Measurements from ENCODE around the gene PDIK1L. TPM values are rescaled to one million over a fixed set of nuclear protein-coding genes. Genes with fewer than 3 reads are reported as not detected.

The PDIK1L gene
- total and polyA plus RNA-seq, 2 of the 8 experiments (the other 6 are each of a cell fraction or from before 2014, with no cell fraction given) = 0.95 to 4.5 TPM

GRCh38 chr1:26134466-26134865, 22.8 kb downstream of the PDIK1L start:
- Histone ChIP-seq H2BK20ac (ENCODE audit: low read length) (no peak overlapping the region), H3K18ac (ENCODE audit: extremely low read depth, low read length) (no peak overlapping the region), H4K91ac (replicated peaks; ENCODE audit: insufficient read length, low read length) (no peak overlapping the region), H3K23ac (ENCODE audit: insufficient read length) (no peak overlapping the region), H4K20me1 (replicated peaks in 1 of 2; ENCODE audit: control insufficient read depth in 1 of 2, insufficient read depth in 2 of 2, low read length in 2 of 2) (no peaks in the 10 kb centered on the region), H3K23me2 (ENCODE audit: low read depth, low read length) (no peaks in the 10 kb centered on the region), H2BK12ac (ENCODE audit: low read depth, low read length) (no peak overlapping the region), H3K79me1 (ENCODE audit: low read depth, low read length) (no peaks in the 10 kb centered on the region), H3K14ac (ENCODE audit: insufficient read length) (no peak overlapping the region), H3K27me3 (replicated peaks in 1 of 4; ENCODE audit: control insufficient read depth in 3 of 4, extremely low read depth in 1 of 4, insufficient read depth in 3 of 4, low read length in 3 of 4) (no peaks in the 10 kb centered on the region), H4K8ac (ENCODE audit: extremely low read depth, insufficient read depth, low read length) (no peak overlapping the region), H2AFZ (ENCODE audit: low read length) (no peak overlapping the region), H2BK120ac (replicated peaks; ENCODE audit: low read depth, low read length) (no peak overlapping the region), H2BK15ac (ENCODE audit: low read length) (no peak overlapping the region), H2BK5ac (ENCODE audit: low read depth, low read length) (no peak overlapping the region), H3K36me3 (ENCODE audit: control insufficient read depth in 2 of 4, insufficient read depth in 4 of 4, low read length in 3 of 4) (no peaks in the 10 kb centered on the region), H3K4me3 (ENCODE audit: extremely low read depth in 1 of 4, insufficient read depth in 2 of 4, low read depth in 3 of 4, low read length in 4 of 4) (no peak overlapping the region), H3K79me2 (ENCODE audit: control insufficient read depth in 1 of 2, insufficient read depth in 2 of 2, low read length in 2 of 2) (no peaks in the 10 kb centered on the region), H3K56ac (replicated peaks; ENCODE audit: insufficient read length, low read depth, low read length) (no peak overlapping the region), H3K4me2 (ENCODE audit: insufficient read depth in 1 of 2, low read depth in 2 of 2, low read length in 2 of 2) (no peak overlapping the region), H3K9me3 (ENCODE audit: insufficient read depth in 2 of 2, low read depth in 1 of 2, low read length in 1 of 2) (no peaks in the 10 kb centered on the region), H3K27ac (ENCODE audit: low read depth, low read length) (no peak overlapping the region), H3K4ac (replicated peaks; ENCODE audit: insufficient read length, low read depth, low read length) (no peak overlapping the region), H3K4me1 (replicated peaks in 1 of 4; ENCODE audit: control insufficient read depth in 3 of 4, insufficient read depth in 4 of 4, low read length in 3 of 4) (no peaks in the 10 kb centered on the region), H3K9ac (replicated peaks in 1 of 4; ENCODE audit: extremely low read depth in 1 of 4, low read depth in 3 of 4, low read length in 3 of 4) (no peak overlapping the region), H2AK5ac (ENCODE audit: low read depth, low read length) (no peak overlapping the region), H4K5ac (ENCODE audit: insufficient read length, low read depth, low read length) (no peak overlapping the region)
- FAIRE-seq = no peak
- 94% methylated on average over 3 of the region's 3 CpGs; no CpG with 5 or more reads in 1 of the 2 experiments for WGBS, 2 experiments (ENCODE audit: extremely low coverage in 1 of 2, insufficient coverage in 1 of 2, insufficient read length in 1 of 2, insufficient replicate concordance in 2 of 2, low coverage in 1 of 2, low lambda C conversion rate in 2 of 2, missing lambda C conversion rate in 1 of 2)
- TF ChIP-seq BRCA1 (IDR thresholded peaks at IDR 0.05; ENCODE audit: low read depth, low read length) (no peak), RBBP5 (IDR thresholded peaks at IDR 0.05; ENCODE audit: borderline replicate concordance, low read depth, low read length) (no peak), TBP (IDR thresholded peaks at IDR 0.05; ENCODE audit: low read depth, low read length) (no peak), HDAC2 (IDR thresholded peaks at IDR 0.05; ENCODE audit: borderline replicate concordance in 1 of 2, low read depth in 2 of 2, low read length in 2 of 2) (no peak), CTBP2 (IDR thresholded peaks at IDR 0.05; ENCODE audit: borderline replicate concordance, insufficient read depth, insufficient read length, low read length) (no peak), SP2 (IDR thresholded peaks at IDR 0.05; ENCODE audit: low read length) (no peak), RFX5 (IDR thresholded peaks at IDR 0.05; ENCODE audit: borderline replicate concordance, low read depth, low read length) (no peak)
- POLR2A ChIA-PET (ENCODE audit: partially characterized antibody) = no interaction called here
- no peak for DNase-seq (ENCODE audit: low read depth in 1 of 2, low spot score in 2 of 2)
- CTCF ChIA-PET (ENCODE audit: partially characterized antibody) = no interaction called here
